Amygdala (tissue), 56 donors: ENCODE measurements around the gene SUN1.
"Not testable (repeated sequence)": the region's sequence is repeated elsewhere in the genome, so short reads cannot be mapped to it uniquely, and the experiment has no call there.

ENCODE experiments used
- DNase-seq, 56 donors: peaks; one replicate each; lab custom pipeline; 2025; lab: John Stamatoyannopoulos, UW

Gene SUN1

GRCh38 chr7:913736-914520, 81.7 kb downstream of the SUN1 start:
- DNase-seq, result peak in 37 of 56 donors; percentile 26 to 84 (median 57)

GRCh38 chr7:914521-915194, 82.4 kb downstream of the SUN1 start:
- DNase-seq, result no peak

GRCh38 chr7:915291-916218, 83.3 kb downstream of the SUN1 start:
- DNase-seq, result no peak

- DNase-seq, result peak in 8 of 56 donors; percentile 21 to 72 (median 37)
Measured at GRCh38 chr7:916291-916941, 84.1 kb downstream of the SUN1 start.

- peak in 1 of 56 donors; percentile 51 for DNase-seq
Measured at GRCh38 chr7:917255-918117, 85.2 kb downstream of the SUN1 start.

- DNase-seq, result no peak
Measured at GRCh38 chr7:918118-918425, 85.8 kb downstream of the SUN1 start.

- DNase-seq, result no peak
Measured at GRCh38 chr7:918441-919113, 86.3 kb downstream of the SUN1 start.

- DNase-seq, result no peak
Measured at GRCh38 chr7:919114-919442, 86.8 kb downstream of the SUN1 start.

GRCh38 chr7:919924-920341, 87.7 kb downstream of the SUN1 start:
- DNase-seq, result peak in 1 of 56 donors; percentile 39

- DNase-seq, result no peak
Measured at GRCh38 chr7:920351-921070, 88.2 kb downstream of the SUN1 start.

- DNase-seq, result no peak
Measured at GRCh38 chr7:921071-921461, 88.8 kb downstream of the SUN1 start.

GRCh38 chr7:921581-922333, 89.5 kb downstream of the SUN1 start:
- no peak for DNase-seq

- DNase-seq, result no peak
Measured at GRCh38 chr7:922334-923107, 90.2 kb downstream of the SUN1 start.

GRCh38 chr7:923108-924041, 91.1 kb downstream of the SUN1 start:
- DNase-seq, result peak in 3 of 56 donors; percentile 13 to 45 (median 36)

- DNase-seq, result not testable (repeated sequence)
Measured at GRCh38 chr7:924042-924441, 91.8 kb downstream of the SUN1 start.
